Mucosa of descending colon (tissue), 3 donors: ENCODE measurements around the gene MEGF6. TPM values are rescaled to one million over a fixed set of nuclear protein-coding genes. Genes with fewer than 3 reads are reported as not detected.
A peak's percentile ranks its signal among the peaks of the same experiment; 100 is the strongest.

ENCODE experiments used
- ATAC-seq: fragments of 200-7000 bp; cut with Tn5 transposase; one replicate; pipeline ENCODE4 v1.9.1; 2020; ENCODE audit warnings: mild to moderate bottlenecking, moderate library complexity
- DNase-seq, 3 donors: peaks; one replicate each; pipeline ENCODE4 v3.0.0-alpha.2; 2020
- H3K36me3 ChIP-seq: fragments of 200-600 bp; one replicate; pipeline ENCODE4 v1.8.0; 2021; ENCODE audit warnings: low read depth, mild to moderate bottlenecking
- H3K4me1 ChIP-seq: fragments of 200-600 bp; one replicate; pipeline ENCODE4 v1.8.0; 2021; ENCODE audit warnings: low read depth, mild to moderate bottlenecking
- H3K4me3 ChIP-seq: fragments of 200-600 bp; one replicate; pipeline ENCODE4 v1.8.0; 2021; ENCODE audit warnings: mild to moderate bottlenecking
- H3K9me3 ChIP-seq: fragments of 200-600 bp; one replicate; pipeline ENCODE4 v1.8.0; 2021; ENCODE audit warnings: mild to moderate bottlenecking
- intact Hi-C, 2 donors: fragments of 100-400 bp; cut with DNase I in 1 of 2; cut with micrococcal nuclease in 1 of 2; formaldehyde crosslinking; loops; one replicate each; pipeline versions ENCODE4 v1.11.0 to v1.11.1; 2022; cut with DNase I, micrococcal nuclease
- total RNA-seq, 3 donors: library from RNA; stranded (reverse); fragmentation: NEBNext Ultra II Directional in 2 of 3; extraction: Animal tissue kit (Norgen Biotek cat#: 25700) in 2 of 3; gene quantifications; one replicate each; pipeline versions ENCODE4 v1.2.1 to v1.2.4, GENCODE V29; 2021 to 2023
- TF ChIP-seq, protein P1 (sequence below): fragments of 200-600 bp; IDR thresholded peaks from one replicate; pipeline ENCODE4 v1.8.0; 2022; ENCODE audit warnings: antibody characterized with exemption, mild to moderate bottlenecking
- donor health status: DM: no; HTN: no; CAD: no; lungs with moderate emphysema.
- donor health status: DM: no; HTN: no; CAD: no.
- donor health status: DM: no; HTN: yes; CAD: no.

Gene MEGF6
- total RNA-seq, 3 donors from 2014 or later = 6.2 to 12.2 (median 8.5) TPM

- Histone ChIP-seq H3K4me1 (peaks cover 11% of the 10 kb centered on the region), H3K4me3 (no peak overlapping the region), H3K36me3 (no peaks in the 10 kb centered on the region), H3K9me3 (no peaks in the 10 kb centered on the region)
- TF ChIP-seq, protein P1, sequence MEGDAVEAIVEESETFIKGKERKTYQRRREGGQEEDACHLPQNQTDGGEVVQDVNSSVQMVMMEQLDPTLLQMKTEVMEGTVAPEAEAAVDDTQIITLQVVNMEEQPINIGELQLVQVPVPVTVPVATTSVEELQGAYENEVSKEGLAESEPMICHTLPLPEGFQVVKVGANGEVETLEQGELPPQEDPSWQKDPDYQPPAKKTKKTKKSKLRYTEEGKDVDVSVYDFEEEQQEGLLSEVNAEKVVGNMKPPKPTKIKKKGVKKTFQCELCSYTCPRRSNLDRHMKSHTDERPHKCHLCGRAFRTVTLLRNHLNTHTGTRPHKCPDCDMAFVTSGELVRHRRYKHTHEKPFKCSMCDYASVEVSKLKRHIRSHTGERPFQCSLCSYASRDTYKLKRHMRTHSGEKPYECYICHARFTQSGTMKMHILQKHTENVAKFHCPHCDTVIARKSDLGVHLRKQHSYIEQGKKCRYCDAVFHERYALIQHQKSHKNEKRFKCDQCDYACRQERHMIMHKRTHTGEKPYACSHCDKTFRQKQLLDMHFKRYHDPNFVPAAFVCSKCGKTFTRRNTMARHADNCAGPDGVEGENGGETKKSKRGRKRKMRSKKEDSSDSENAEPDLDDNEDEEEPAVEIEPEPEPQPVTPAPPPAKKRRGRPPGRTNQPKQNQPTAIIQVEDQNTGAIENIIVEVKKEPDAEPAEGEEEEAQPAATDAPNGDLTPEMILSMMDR = no peak
- no peak for ATAC-seq
- intact Hi-C loops = no loop called here
- DNase-seq = peak in 1 of 3 donors; percentile 27
Measured at GRCh38 chr1:3465091-3465934, 146.0 kb downstream of the MEGF6 start.

DNA sequence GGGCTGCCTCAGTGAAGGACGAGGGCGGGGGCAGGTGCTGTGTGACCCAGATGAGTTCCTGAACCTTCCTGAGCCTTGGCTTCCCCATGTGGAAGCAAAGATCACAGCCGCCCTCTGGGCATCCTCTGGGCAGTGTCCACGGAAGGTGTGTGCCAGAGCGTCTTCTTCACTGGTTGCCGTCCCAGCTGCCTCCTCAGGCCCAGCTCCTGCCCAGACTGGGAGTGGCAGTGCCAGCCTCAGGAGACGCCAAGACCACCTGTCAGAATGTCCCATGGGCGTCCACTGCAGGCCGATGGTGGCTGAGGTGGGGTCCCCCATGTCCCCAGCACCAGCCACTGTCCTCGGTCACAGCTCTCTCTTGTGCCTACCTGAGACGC is 146.7 kb downstream of the MEGF6 start:
- DNase-seq (no peak), ATAC-seq (no peak)
- peaks cover 17% of the 10 kb centered on the region for H3K4me1 ChIP-seq
- intact Hi-C loops = no loop called here
- no peak overlapping the region for H3K4me3 ChIP-seq
- TF ChIP-seq, protein P1 = no peak
- no peaks in the 10 kb centered on the region for H3K36me3 ChIP-seq
- H3K9me3 ChIP-seq = no peaks in the 10 kb centered on the region

DNA sequence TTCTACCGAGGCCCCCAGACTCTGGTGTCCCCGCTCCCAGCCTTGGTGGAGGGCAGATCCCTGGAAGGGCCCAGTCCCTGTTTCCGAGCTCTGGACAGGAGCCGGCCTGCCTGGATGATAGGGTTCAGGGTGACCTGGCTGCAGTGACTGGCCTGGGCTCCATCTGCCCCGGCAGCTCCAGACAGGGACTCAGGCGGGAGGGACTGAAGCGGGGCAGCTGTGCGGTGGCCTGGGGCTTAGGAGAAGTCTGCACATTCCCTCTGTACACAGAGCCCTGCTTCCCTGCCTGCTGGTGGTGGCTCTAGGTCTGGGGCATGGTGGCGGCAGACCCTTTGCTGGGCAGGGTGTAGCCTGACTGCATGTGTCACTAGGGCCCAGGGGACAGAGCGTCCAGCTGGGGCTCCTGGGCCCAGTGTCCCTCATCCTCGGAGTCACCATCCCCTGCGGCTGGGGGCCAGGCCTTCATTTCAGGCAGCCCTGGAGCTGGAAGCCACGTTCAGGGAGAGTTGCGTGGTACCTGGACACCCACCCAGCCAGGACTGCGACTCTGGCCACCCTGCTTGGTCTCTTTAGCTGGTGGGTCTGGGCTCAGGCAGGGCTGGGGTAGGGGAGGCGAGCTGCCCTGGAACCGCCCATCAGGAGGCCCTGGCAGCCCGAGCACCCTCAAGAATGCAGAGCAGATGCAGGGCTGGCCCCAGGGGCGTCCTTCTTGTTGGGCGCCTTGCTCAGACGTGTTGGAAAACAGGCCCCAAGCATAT is 147.2 kb downstream of the MEGF6 start:
- ATAC-seq (no peak), DNase-seq (peak in 1 of 3 donors; percentile 24)
- Histone ChIP-seq H3K4me1 (peaks cover 21% of the 10 kb centered on the region), H3K36me3 (no peaks in the 10 kb centered on the region), H3K4me3 (no peak overlapping the region), H3K9me3 (no peaks in the 10 kb centered on the region)
- intact Hi-C loops = no loop called here
- TF ChIP-seq, protein P1 = no peak

DNA sequence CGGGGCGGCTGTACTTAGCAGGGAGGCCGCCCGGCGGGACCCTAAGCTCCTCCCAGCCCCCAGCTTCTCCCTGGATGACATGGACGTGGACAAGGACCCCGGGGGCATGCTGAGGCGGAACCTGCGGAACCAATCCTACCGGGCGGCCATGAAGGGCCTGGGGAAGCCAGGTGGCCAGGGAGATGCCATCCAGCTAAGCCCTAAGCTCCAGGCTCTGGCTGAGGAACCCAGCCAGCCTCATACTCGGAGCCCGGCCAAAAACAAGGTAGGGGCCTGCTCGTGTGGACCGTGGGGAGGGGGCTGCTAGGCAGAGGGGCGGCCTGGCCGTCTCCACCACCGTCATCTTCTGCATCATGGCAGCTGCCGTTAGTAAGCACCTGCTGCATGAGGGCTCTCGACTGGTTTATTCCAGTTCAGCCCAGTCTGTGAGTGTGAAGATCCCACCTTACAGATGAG is 147.9 kb downstream of the MEGF6 start:
- no peaks in the 10 kb centered on the region for H3K36me3 ChIP-seq
- DNase-seq (peak in 1 of 3 donors; percentile 17), ATAC-seq (no peak)
- intact Hi-C loops = no loop called here
- H3K4me1 ChIP-seq = peaks cover 28% of the 10 kb centered on the region
- TF ChIP-seq, protein P1 = no peak
- no peak overlapping the region for H3K4me3 ChIP-seq
- no peaks in the 10 kb centered on the region for H3K9me3 ChIP-seq

GRCh38 chr1:3463013-3463385 is 148.3 kb downstream of the MEGF6 start:
- intact Hi-C loops = no loop called here
- peak in 2 of 3 donors; percentile 6 to 32 for DNase-seq
- H3K4me1 ChIP-seq = peaks cover 32% of the 10 kb centered on the region
- H3K9me3 ChIP-seq = no peaks in the 10 kb centered on the region
- TF ChIP-seq, protein P1 = no peak
- no peak overlapping the region for H3K4me3 ChIP-seq
- no peak for ATAC-seq
- H3K36me3 ChIP-seq = no peaks in the 10 kb centered on the region
